Hepatocyte (in vitro differentiated cells): ENCODE data around the gene MB21D2. TPM values are rescaled to one million over a fixed set of nuclear protein-coding genes. Genes with fewer than 3 reads are reported as not detected.

Experiments used
- DNase-seq: peaks from one replicate; pipeline ENCODE4 v3.0.0-alpha.2; 2016; ENCODE audit warnings: low spot score
- H2AFZ ChIP-seq: fragments of 200-600 bp; sonication (generic); 2 replicates; pipeline ENCODE4 v1.6.0; 2016; ENCODE audit warnings: antibody characterized with exemption, mild to moderate bottlenecking
- H3K27ac ChIP-seq: fragments of 200-600 bp; sonication (generic); 2 replicates; pipeline ENCODE4 v1.5.1; 2016; ENCODE audit warnings: mild to moderate bottlenecking
- H3K27me3 ChIP-seq: fragments of 200-600 bp; sonication (generic); 2 replicates; pipeline ENCODE4 v1.6.1; 2016
- H3K36me3 ChIP-seq: fragments of 200-600 bp; sonication (generic); replicated peaks from 2 replicates; pipeline ENCODE4 v1.5.1; 2016; ENCODE audit warnings: low read depth; ENCODE audit not compliant: insufficient read depth
- H3K4me1 ChIP-seq: fragments of 200-600 bp; sonication (generic); 2 replicates; pipeline ENCODE4 v1.5.1; 2016; ENCODE audit warnings: mild to moderate bottlenecking, moderate library complexity; ENCODE audit not compliant: insufficient read depth
- H3K4me2 ChIP-seq: fragments of 200-600 bp; sonication (generic); 2 replicates; pipeline ENCODE4 v1.6.0; 2016
- H3K4me3 ChIP-seq: fragments of 200-600 bp; sonication (generic); 2 replicates; pipeline ENCODE4 v1.5.1; 2016; ENCODE audit warnings: mild to moderate bottlenecking
- H3K79me2 ChIP-seq: fragments of 200-600 bp; sonication (generic); 2 replicates; pipeline ENCODE4 v1.6.0; 2017; ENCODE audit warnings: mild to moderate bottlenecking
- H3K9me2 ChIP-seq: fragments of 200-600 bp; sonication (generic); replicated peaks from 2 replicates; pipeline ENCODE4 v1.6.0; 2017; ENCODE audit warnings: mild to moderate bottlenecking; ENCODE audit not compliant: insufficient read depth
- H3K9me3 ChIP-seq: fragments of 200-600 bp; sonication (generic); 2 replicates; pipeline ENCODE4 v1.5.1; 2016; ENCODE audit warnings: low read depth, mild to moderate bottlenecking
- H4K20me1 ChIP-seq: fragments of 200-600 bp; sonication (generic); 2 replicates; pipeline ENCODE4 v1.6.0; 2016; ENCODE audit warnings: mild to moderate bottlenecking; ENCODE audit not compliant: insufficient read depth, poor library complexity, severe bottlenecking
- EZH2 ChIP-seq: fragments of 200-600 bp; sonication (generic); IDR thresholded peaks from 2 replicates; pipeline ENCODE4 v1.6.1; 2016; ENCODE audit warnings: antibody characterized with exemption, mild to moderate bottlenecking, borderline replicate concordance
- EZH2phosphoT487 ChIP-seq: fragments of 200-600 bp; sonication (generic); IDR thresholded peaks from one replicate; pipeline ENCODE4 v1.6.1; 2018; ENCODE audit warnings: antibody characterized with exemption, mild to moderate bottlenecking, low read depth, moderate library complexity; ENCODE audit not compliant: unreplicated experiment, severe bottlenecking
- WGBS: methylation state at CpG from one replicate; pipeline ENCODE4 v1.1.6; 2016; ENCODE audit warnings: low lambda C conversion rate; ENCODE audit errors: missing lambda C conversion rate; 5-methylcytosine and 5-hydroxymethylcytosine counted together
- polyA plus RNA-seq: library from polyadenylated mRNA; unstranded; fragments of >200 nt; fragmentation: Nextera tagmentation; extraction: Ambion mirVana; gene quantifications from 2 replicates; pipeline ENCODE4 v1.2.1, GENCODE V29; 2016
- total RNA-seq: library from RNA; depleted of rRNA; stranded (reverse); fragments of >200 nt; gene quantifications from 2 replicates; pipeline ENCODE4 v1.2.3, GENCODE V29; 2014
- TF ChIP-seq, protein P1 (sequence below): fragments of 200-600 bp; sonication (generic); IDR thresholded peaks from 2 replicates; pipeline ENCODE4 v1.5.1; 2016; ENCODE audit warnings: antibody characterized with exemption, mild to moderate bottlenecking; ENCODE audit not compliant: poor library complexity

Gene MB21D2
- total and polyA plus RNA-seq, 2 experiments from 2014 or later, result 9.1 to 22.1 TPM

DNA sequence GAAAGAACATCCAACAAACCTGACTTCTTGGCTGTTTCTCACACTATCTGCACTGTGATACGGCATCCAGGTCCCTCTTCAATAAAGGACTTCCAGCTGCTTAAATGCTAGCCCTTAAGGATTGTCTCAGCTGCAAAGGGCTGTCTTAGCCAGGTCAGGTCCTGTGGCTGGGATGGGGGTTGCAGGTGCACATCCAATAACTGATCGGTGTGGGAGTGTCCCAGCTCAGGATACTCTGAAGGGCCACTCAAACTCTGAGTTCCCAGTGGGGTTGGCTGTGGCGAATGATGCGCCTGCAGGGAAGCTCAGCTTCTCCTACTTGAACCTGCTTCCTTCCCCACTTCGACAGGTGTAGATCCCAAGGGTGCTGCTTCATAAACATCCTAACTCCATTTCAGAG lies 115.7 kb downstream of the MB21D2 start:
- no peak overlapping the region for H3K4me3 ChIP-seq
- H3K9me2 ChIP-seq, result no peaks in the 10 kb centered on the region
- TF ChIP-seq, protein P1, sequence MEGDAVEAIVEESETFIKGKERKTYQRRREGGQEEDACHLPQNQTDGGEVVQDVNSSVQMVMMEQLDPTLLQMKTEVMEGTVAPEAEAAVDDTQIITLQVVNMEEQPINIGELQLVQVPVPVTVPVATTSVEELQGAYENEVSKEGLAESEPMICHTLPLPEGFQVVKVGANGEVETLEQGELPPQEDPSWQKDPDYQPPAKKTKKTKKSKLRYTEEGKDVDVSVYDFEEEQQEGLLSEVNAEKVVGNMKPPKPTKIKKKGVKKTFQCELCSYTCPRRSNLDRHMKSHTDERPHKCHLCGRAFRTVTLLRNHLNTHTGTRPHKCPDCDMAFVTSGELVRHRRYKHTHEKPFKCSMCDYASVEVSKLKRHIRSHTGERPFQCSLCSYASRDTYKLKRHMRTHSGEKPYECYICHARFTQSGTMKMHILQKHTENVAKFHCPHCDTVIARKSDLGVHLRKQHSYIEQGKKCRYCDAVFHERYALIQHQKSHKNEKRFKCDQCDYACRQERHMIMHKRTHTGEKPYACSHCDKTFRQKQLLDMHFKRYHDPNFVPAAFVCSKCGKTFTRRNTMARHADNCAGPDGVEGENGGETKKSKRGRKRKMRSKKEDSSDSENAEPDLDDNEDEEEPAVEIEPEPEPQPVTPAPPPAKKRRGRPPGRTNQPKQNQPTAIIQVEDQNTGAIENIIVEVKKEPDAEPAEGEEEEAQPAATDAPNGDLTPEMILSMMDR, result no peak
- no peak for TF ChIP-seq EZH2phosphoT487
- no peak for TF ChIP-seq EZH2
- no peaks in the 10 kb centered on the region for H3K27me3 ChIP-seq
- no peaks in the 10 kb centered on the region for H3K36me3 ChIP-seq
- no peak overlapping the region for H2AFZ ChIP-seq
- H3K79me2 ChIP-seq, result peaks cover 13% of the 10 kb centered on the region
- no peak overlapping the region for H3K27ac ChIP-seq
- WGBS, result 95% methylated on average over 5 of the region's 5 CpGs
- H3K4me2 ChIP-seq, result no peak overlapping the region
- DNase-seq, result no peak
- no peaks in the 10 kb centered on the region for H3K4me1 ChIP-seq
- H4K20me1 ChIP-seq, result no peaks in the 10 kb centered on the region
- no peaks in the 10 kb centered on the region for H3K9me3 ChIP-seq

DNA sequence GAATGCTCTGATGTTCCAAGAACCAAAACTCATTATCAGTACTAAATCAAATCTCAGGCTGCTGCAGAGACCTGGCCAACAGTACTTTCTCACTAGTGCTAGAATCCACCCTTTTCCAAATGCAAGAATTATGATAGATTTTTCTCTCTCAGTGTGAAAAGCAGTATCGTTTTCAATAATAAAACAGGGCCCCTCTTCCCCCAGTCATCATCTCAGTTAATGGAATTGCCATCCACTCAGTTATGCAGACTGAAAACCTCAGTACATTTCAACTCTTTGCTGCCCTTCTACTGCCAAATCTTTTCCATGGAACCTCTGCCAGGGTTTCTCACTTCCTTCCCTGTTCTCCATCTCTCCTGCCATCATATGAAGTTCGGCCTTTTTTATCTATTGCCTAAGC lies 117.9 kb downstream of the MB21D2 start:
- TF ChIP-seq, protein P1, result no peak
- no peak for TF ChIP-seq EZH2
- TF ChIP-seq EZH2phosphoT487, result no peak
- 83% methylated on average over 2 of the region's 2 CpGs for WGBS
- Histone ChIP-seq H3K79me2 (peaks cover 4% of the 10 kb centered on the region), H3K9me2 (no peaks in the 10 kb centered on the region), H3K36me3 (no peaks in the 10 kb centered on the region), H3K4me1 (no peaks in the 10 kb centered on the region), H4K20me1 (no peaks in the 10 kb centered on the region), H2AFZ (no peak overlapping the region), H3K27ac (no peak overlapping the region), H3K27me3 (no peaks in the 10 kb centered on the region), H3K9me3 (no peaks in the 10 kb centered on the region), H3K4me3 (no peak overlapping the region), H3K4me2 (no peak overlapping the region)
- DNase-seq, result no peak

DNA sequence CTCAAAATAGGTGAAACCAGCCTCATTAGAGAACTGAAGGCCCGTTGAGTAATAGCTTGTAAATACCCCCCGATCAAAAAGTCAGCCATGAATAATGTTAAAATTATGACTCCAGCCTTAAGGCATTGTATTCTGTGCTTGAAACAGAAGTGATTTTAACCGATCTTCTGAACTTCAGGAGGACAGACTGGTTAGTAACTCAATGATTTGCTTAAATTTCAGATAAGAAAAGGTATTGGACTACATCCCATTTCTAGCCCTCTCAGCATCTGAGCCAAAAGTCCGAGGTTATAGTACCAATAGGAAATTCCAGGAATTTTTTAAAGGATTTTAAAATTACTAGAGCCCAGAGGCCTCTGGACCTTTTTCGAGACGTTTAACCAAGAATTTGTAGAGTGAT lies 122.6 kb downstream of the MB21D2 start:
- Histone ChIP-seq H3K27ac (no peak overlapping the region), H3K9me3 (no peaks in the 10 kb centered on the region), H3K9me2 (no peaks in the 10 kb centered on the region), H2AFZ (no peak overlapping the region), H3K27me3 (no peaks in the 10 kb centered on the region), H3K4me1 (no peaks in the 10 kb centered on the region), H3K4me3 (no peak overlapping the region), H3K36me3 (no peaks in the 10 kb centered on the region), H4K20me1 (no peaks in the 10 kb centered on the region), H3K79me2 (no peaks in the 10 kb centered on the region), H3K4me2 (no peak overlapping the region)
- 83% methylated on average over 6 of the region's 6 CpGs for WGBS
- TF ChIP-seq EZH2phosphoT487 (no peak), EZH2 (no peak)
- TF ChIP-seq, protein P1, result no peak
- no peak for DNase-seq

DNA sequence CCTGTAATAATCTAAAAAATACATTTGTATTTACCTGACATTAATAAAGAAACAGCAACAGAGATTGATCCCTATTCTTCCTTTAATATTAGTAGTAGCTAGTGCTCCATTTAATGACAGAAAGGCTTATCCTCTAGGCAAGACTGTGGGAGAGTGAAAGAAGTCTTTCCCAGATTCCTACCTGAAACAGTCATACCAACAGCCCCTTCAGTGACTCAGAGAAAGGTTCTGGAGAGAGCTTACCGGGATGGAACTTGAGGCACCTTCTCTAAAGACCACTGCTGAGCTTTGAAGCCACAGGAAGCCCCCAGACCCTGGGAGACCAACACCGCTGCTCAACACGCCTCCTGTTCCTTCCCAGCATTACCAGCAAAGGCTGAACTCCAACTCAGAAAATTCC lies 123.4 kb downstream of the MB21D2 start:
- Histone ChIP-seq H3K27ac (no peak overlapping the region), H3K4me2 (no peak overlapping the region), H3K36me3 (no peaks in the 10 kb centered on the region), H3K27me3 (no peaks in the 10 kb centered on the region), H3K9me3 (no peaks in the 10 kb centered on the region), H3K79me2 (no peaks in the 10 kb centered on the region), H3K4me1 (no peaks in the 10 kb centered on the region), H4K20me1 (no peaks in the 10 kb centered on the region), H3K4me3 (no peak overlapping the region), H2AFZ (no peak overlapping the region), H3K9me2 (no peaks in the 10 kb centered on the region)
- no peak for DNase-seq
- TF ChIP-seq EZH2 (no peak), EZH2phosphoT487 (no peak)
- TF ChIP-seq, protein P1, result no peak
- 91% methylated on average over 3 of the region's 3 CpGs for WGBS
